CMK (cell line): Measurements from ENCODE around the gene GMFB.

Experiments used
- DNase-seq: peaks from one replicate; pipeline ENCODE4 v3.0.0-alpha.2; 2010; ENCODE audit warnings: low read depth

The GMFB gene

GRCh38 chr14:54490445-54491175, 1.8 kb upstream of the GMFB start:
- no peak for DNase-seq

- no peak for DNase-seq
Observed at GRCh38 chr14:54489731-54490444, 1.1 kb upstream of the GMFB start.

GRCh38 chr14:54489318-54489683, 521 bp upstream of the GMFB start:
- DNase-seq = no peak

GRCh38 chr14:54488318-54488645, 498 bp downstream of the GMFB start:
- no peak for DNase-seq

GRCh38 chr14:54487771-54488170, 1.0 kb downstream of the GMFB start:
- DNase-seq = no peak

GRCh38 chr14:54486685-54487084, 2.1 kb downstream of the GMFB start:
- DNase-seq = no peak

- DNase-seq = no peak
Observed at GRCh38 chr14:54483846-54484245, 4.9 kb downstream of the GMFB start.

- DNase-seq = no peak
Observed at GRCh38 chr14:54483073-54483745, 5.6 kb downstream of the GMFB start.

- no peak for DNase-seq
Observed at GRCh38 chr14:54481695-54482094, 7.1 kb downstream of the GMFB start.

- no peak for DNase-seq
Observed at GRCh38 chr14:54480830-54481562, 7.8 kb downstream of the GMFB start.

GRCh38 chr14:54478636-54479215, 10.1 kb downstream of the GMFB start:
- no peak for DNase-seq

GRCh38 chr14:54475911-54476310, 12.9 kb downstream of the GMFB start:
- no peak for DNase-seq

GRCh38 chr14:54475187-54475899, 13.4 kb downstream of the GMFB start:
- DNase-seq = no peak

- DNase-seq = no peak
Observed at GRCh38 chr14:54474232-54474793, 14.5 kb downstream of the GMFB start.

GRCh38 chr14:54472315-54472714, 16.5 kb downstream of the GMFB start:
- DNase-seq = no peak

GRCh38 chr14:54471641-54472040, 17.1 kb downstream of the GMFB start:
- DNase-seq = no peak

GRCh38 chr14:54470701-54471100, 18.1 kb downstream of the GMFB start:
- DNase-seq = no peak

- DNase-seq = no peak
Observed at GRCh38 chr14:54467280-54467679, 21.5 kb downstream of the GMFB start.

GRCh38 chr14:54465654-54466053, 23.1 kb downstream of the GMFB start:
- no peak for DNase-seq

GRCh38 chr14:54462048-54462447, 26.7 kb downstream of the GMFB start:
- no peak for DNase-seq

GRCh38 chr14:54459106-54459505, 29.7 kb downstream of the GMFB start:
- no peak for DNase-seq
